NT2/D1 (cell line): ENCODE data around the gene PGC.

Experiments used
- YY1 ChIP-seq: IDR thresholded peaks from 2 replicates; pipeline ENCODE4 v1.6.1; 2011; ENCODE audit not compliant: insufficient read length, insufficient read depth
- ZNF274 ChIP-seq: IDR thresholded peaks from 2 replicates; pipeline ENCODE4 v1.6.1; 2011; ENCODE audit warnings: mild to moderate bottlenecking, low read depth, low read length

DNA sequence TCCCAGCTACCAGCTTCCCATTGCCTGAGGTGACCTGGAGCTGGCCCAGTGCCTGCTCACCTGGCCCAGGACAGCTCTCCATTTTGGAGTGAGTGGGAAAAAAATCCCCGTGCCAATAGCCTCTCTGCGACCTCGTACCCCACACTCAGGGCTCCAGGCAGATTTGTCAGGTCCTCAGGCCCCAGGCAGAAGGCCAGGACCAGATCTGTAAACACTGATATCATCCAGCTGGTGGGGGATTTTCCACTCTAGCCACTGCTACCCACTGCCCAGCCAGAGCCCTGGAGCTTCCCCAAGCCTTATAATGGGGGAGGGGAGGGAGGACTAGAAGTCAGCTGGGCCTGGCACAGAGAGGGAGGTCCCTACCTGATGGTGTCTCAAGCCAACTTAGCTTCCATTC lies 1.3 kb upstream of the PGC start:
- TF ChIP-seq ZNF274 (no peak), YY1 (no peak)
